Measurements from ENCODE around the gene RBMS1.

- TF ChIP-seq, protein P1, sequence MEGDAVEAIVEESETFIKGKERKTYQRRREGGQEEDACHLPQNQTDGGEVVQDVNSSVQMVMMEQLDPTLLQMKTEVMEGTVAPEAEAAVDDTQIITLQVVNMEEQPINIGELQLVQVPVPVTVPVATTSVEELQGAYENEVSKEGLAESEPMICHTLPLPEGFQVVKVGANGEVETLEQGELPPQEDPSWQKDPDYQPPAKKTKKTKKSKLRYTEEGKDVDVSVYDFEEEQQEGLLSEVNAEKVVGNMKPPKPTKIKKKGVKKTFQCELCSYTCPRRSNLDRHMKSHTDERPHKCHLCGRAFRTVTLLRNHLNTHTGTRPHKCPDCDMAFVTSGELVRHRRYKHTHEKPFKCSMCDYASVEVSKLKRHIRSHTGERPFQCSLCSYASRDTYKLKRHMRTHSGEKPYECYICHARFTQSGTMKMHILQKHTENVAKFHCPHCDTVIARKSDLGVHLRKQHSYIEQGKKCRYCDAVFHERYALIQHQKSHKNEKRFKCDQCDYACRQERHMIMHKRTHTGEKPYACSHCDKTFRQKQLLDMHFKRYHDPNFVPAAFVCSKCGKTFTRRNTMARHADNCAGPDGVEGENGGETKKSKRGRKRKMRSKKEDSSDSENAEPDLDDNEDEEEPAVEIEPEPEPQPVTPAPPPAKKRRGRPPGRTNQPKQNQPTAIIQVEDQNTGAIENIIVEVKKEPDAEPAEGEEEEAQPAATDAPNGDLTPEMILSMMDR (CRISPR knock-in tag; IDR thresholded peaks at IDR 0.05): no peak
- TF ChIP-seq ZSCAN30 (CRISPR knock-in tag; IDR thresholded peaks at IDR 0.05): no peak
- no peak for TF ChIP-seq CCDC6 (CRISPR knock-in tag; IDR thresholded peaks at IDR 0.05)
- TF ChIP-seq ZNF205 (CRISPR knock-in tag; IDR thresholded peaks at IDR 0.05): no peak
- TF ChIP-seq SIN3A (IDR thresholded peaks at IDR 0.05; ENCODE audit: borderline replicate concordance, low read depth, low read length): no peak
- TF ChIP-seq TGIF2 (CRISPR knock-in tag; IDR thresholded peaks at IDR 0.05): no peak
- TF ChIP-seq SMC3 (IDR thresholded peaks at IDR 0.05; ENCODE audit: low read length): no peak
- TF ChIP-seq GABPA (IDR thresholded peaks at IDR 0.05; ENCODE audit: low read depth, low read length): no peak
- no peak for TF ChIP-seq GABPA (CRISPR knock-in tag; IDR thresholded peaks at IDR 0.05; ENCODE audit: low read depth)
- TF ChIP-seq KAT2B (IDR thresholded peaks at IDR 0.05; ENCODE audit: borderline replicate concordance, low read depth, low read length): no peak
- no peak for TF ChIP-seq CREB1 (IDR thresholded peaks at IDR 0.05)
- no peak for TF ChIP-seq CREB1 (CRISPR knock-in tag; IDR thresholded peaks at IDR 0.05)
- TF ChIP-seq FOXJ3 (CRISPR knock-in tag; IDR thresholded peaks at IDR 0.05; ENCODE audit: borderline replicate concordance): no peak
- no peak for TF ChIP-seq ATF1 (CRISPR knock-in tag; IDR thresholded peaks at IDR 0.05)
These were observed 7.8 kb upstream of the RBMS1 start for GRCh38 chr2:160501370-160501769.

Measured in HepG2 (cell line).